KMS-11 (cell line): ENCODE data around the gene LARGE1.

Experiments
- H2AFZ ChIP-seq: fragments of 200-600 bp; sonication (generic); 2 replicates; pipeline ENCODE4 v1.6.1; 2016; ENCODE audit warnings: antibody characterized with exemption, mixed run types, low read depth
- H3K27ac ChIP-seq: fragments of 200-600 bp; sonication (generic); 2 replicates; pipeline ENCODE4 v1.6.1; 2016; ENCODE audit warnings: mild to moderate bottlenecking, mixed run types
- H3K27me3 ChIP-seq: fragments of 200-600 bp; sonication (generic); 2 replicates; pipeline ENCODE4 v1.6.1; 2017; ENCODE audit warnings: mild to moderate bottlenecking, low read depth, mixed run types, moderate library complexity; ENCODE audit not compliant: insufficient read depth
- H3K36me3 ChIP-seq: fragments of 200-600 bp; sonication (generic); 2 replicates; pipeline ENCODE4 v1.6.1; 2017; ENCODE audit warnings: mild to moderate bottlenecking, mixed run types; ENCODE audit not compliant: insufficient read depth
- H3K4me1 ChIP-seq: fragments of 200-600 bp; sonication (generic); 2 replicates; pipeline ENCODE4 v1.6.1; 2016; ENCODE audit warnings: mild to moderate bottlenecking, low read depth, mixed run types; ENCODE audit not compliant: poor library complexity, severe bottlenecking
- H3K4me2 ChIP-seq: fragments of 200-600 bp; sonication (generic); 2 replicates; pipeline ENCODE4 v1.7.0; 2016; ENCODE audit warnings: mild to moderate bottlenecking, mixed run types
- H3K4me3 ChIP-seq: fragments of 200-600 bp; sonication (generic); IDR thresholded peaks from 2 replicates; pipeline ENCODE4 v1.6.1; 2017; ENCODE audit warnings: low read depth, low read length, mixed read lengths; ENCODE audit not compliant: insufficient read depth
- H3K79me2 ChIP-seq: fragments of 200-600 bp; sonication (generic); 2 replicates; pipeline ENCODE4 v1.6.1; 2016; ENCODE audit warnings: low read depth, mixed run types; ENCODE audit not compliant: insufficient read depth
- H3K9ac ChIP-seq: fragments of 200-600 bp; sonication (generic); 2 replicates; pipeline ENCODE4 v1.6.1; 2016; ENCODE audit warnings: mild to moderate bottlenecking, mixed run types
- H4K20me1 ChIP-seq: fragments of 200-600 bp; sonication (generic); 2 replicates; pipeline ENCODE4 v1.6.1; 2016; ENCODE audit warnings: mild to moderate bottlenecking, mixed run types; ENCODE audit not compliant: insufficient read depth
- CTCF ChIP-seq: fragments of 200-600 bp; sonication (generic); conservative IDR thresholded peaks from 2 replicates; pipeline ENCODE4 v1.6.1; 2017; ENCODE audit warnings: low read depth, mild to moderate bottlenecking, antibody characterized with exemption, low read length, moderate library complexity, mixed read lengths

The LARGE1 gene

GRCh38 chr22:33829546-33830280, 90.6 kb downstream of the LARGE1 start:
- Histone ChIP-seq H3K27ac (no peak overlapping the region), H3K27me3 (no peaks in the 10 kb centered on the region), H3K4me3 (no peak overlapping the region), H3K9ac (no peak overlapping the region), H3K36me3 (no peaks in the 10 kb centered on the region), H3K4me2 (peak overlapping the region; percentile 95), H4K20me1 (no peaks in the 10 kb centered on the region), H2AFZ (no peak overlapping the region), H3K4me1 (peaks cover 38% of the 10 kb centered on the region), H3K79me2 (no peaks in the 10 kb centered on the region)
- peak; percentile 32; the same call in 1 of the 2 replicates for TF ChIP-seq CTCF

GRCh38 chr22:33828302-33828701, 92.0 kb downstream of the LARGE1 start:
- no peak for TF ChIP-seq CTCF
- no peak overlapping the region for H2AFZ ChIP-seq
- H3K4me3 ChIP-seq: no peak overlapping the region
- H4K20me1 ChIP-seq: no peaks in the 10 kb centered on the region
- H3K9ac ChIP-seq: no peak overlapping the region
- H3K79me2 ChIP-seq: no peaks in the 10 kb centered on the region
- H3K27me3 ChIP-seq: no peaks in the 10 kb centered on the region
- no peak overlapping the region for H3K27ac ChIP-seq
- no peaks in the 10 kb centered on the region for H3K36me3 ChIP-seq
- H3K4me1 ChIP-seq: peaks cover 38% of the 10 kb centered on the region
- peak overlapping the region; percentile 95 for H3K4me2 ChIP-seq

- H3K4me2 ChIP-seq: no peak overlapping the region
Measured at GRCh38 chr22:33825761-33826160, 94.5 kb downstream of the LARGE1 start.

GRCh38 chr22:33823552-33823951, 96.7 kb downstream of the LARGE1 start:
- Histone ChIP-seq H3K27me3 (no peaks in the 10 kb centered on the region), H2AFZ (no peak overlapping the region), H3K79me2 (no peaks in the 10 kb centered on the region), H3K27ac (no peak overlapping the region), H3K4me3 (no peak overlapping the region), H3K9ac (no peak overlapping the region), H3K36me3 (no peaks in the 10 kb centered on the region), H3K4me1 (peaks cover 15% of the 10 kb centered on the region), H4K20me1 (no peaks in the 10 kb centered on the region), H3K4me2 (no peak overlapping the region)
- TF ChIP-seq CTCF: no peak

More at GRCh38 chr22:33825761-33826160, 94.5 kb downstream of the LARGE1 start:
- H4K20me1 ChIP-seq: no peaks in the 10 kb centered on the region
- no peaks in the 10 kb centered on the region for H3K36me3 ChIP-seq
- H3K4me3 ChIP-seq: no peak overlapping the region
- H3K4me1 ChIP-seq: peaks cover 37% of the 10 kb centered on the region
- no peak for TF ChIP-seq CTCF
- H2AFZ ChIP-seq: no peak overlapping the region
- no peaks in the 10 kb centered on the region for H3K27me3 ChIP-seq
- no peaks in the 10 kb centered on the region for H3K79me2 ChIP-seq
- no peak overlapping the region for H3K9ac ChIP-seq
- no peak overlapping the region for H3K27ac ChIP-seq
